ENCODE results near the gene CGB8.
"Not testable (repeated sequence)": the region's sequence is repeated elsewhere in the genome, so short reads cannot be mapped to it uniquely, and the experiment has no call there.

Gene CGB8

DNA sequence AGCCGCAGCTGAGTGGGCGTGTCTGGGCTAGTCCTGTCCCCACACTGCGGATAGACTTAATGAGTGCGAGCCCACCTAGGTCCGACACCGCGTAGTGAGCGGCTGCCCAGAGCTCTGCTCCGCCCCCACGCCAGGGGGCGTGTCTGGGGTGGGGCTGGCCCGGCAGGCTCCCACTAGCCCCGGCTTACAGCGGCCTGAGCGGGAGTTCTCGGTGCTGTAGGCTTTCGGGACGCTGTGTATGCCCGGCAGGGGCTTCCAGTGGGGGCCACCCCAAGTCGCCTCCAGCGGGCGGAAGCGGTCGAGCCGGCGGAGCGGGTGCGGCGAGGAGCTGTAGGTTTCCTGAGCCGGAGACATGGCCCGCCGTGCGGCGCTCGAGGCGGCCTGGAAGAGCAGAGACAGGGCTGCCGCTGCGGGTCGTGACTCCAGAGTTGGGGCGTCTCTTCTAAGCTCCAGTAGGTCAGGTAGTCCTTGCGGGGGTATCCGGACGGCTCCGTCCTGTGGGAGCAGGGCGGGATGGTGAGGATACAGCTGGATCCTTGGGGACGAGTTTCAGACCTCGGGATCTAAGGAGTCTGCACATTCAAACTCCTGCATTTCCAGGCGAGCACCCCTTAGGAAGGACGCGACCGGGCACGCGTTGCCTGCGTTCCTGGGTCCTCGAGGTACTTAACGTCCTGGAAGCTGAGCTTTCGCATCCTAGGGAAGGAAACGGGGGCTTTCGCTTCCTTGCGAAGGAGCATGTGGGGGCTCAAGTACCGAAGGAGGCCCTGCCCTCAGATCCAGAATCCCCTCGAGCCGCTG, 7.4 kb upstream of the CGB8 start:
- DNase-seq (ENCODE audit: low read depth): peak; percentile 37

DNA sequence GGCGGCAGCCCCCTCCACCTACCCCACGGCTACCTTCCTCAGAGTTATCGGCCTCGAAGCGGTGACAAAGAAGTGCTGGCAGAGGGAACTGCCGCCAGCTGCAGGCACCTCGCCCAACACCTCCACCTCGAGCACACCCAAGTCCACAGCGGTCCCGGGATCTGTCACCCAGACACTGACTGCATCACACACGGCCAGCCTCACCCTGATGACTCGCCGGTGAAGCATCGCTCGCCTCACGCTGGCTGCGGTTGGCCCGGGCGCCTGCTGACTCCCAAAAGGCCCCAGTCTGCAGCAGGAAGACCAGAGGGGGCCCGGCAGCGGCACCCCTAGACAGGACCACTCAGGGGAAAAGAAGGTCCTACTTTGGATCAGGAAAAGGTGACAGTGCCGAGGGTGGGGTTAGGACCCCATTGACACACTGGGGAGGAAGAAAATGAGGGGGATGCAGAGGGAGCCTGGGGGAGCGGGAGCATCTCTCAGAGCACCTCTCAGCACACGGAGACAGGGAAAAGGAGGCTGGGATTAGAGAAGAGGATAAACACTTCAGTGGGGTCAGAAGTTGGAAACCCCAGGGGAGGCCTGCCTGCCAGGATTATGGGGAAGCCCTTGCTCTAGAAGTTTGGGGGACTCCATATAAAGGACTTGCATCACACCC, 1.6 kb upstream of the CGB8 start:
- DNase-seq (ENCODE audit: low read depth): peak; percentile 46
- H3K4me3 ChIP-seq (ENCODE audit: low read length): not testable (repeated sequence)

More for the DNA sequence above, 7.4 kb upstream of the CGB8 start:
- H3K4me3 ChIP-seq (ENCODE audit: low read length): peak overlapping the region; percentile 65
- TF ChIP-seq, protein P1, sequence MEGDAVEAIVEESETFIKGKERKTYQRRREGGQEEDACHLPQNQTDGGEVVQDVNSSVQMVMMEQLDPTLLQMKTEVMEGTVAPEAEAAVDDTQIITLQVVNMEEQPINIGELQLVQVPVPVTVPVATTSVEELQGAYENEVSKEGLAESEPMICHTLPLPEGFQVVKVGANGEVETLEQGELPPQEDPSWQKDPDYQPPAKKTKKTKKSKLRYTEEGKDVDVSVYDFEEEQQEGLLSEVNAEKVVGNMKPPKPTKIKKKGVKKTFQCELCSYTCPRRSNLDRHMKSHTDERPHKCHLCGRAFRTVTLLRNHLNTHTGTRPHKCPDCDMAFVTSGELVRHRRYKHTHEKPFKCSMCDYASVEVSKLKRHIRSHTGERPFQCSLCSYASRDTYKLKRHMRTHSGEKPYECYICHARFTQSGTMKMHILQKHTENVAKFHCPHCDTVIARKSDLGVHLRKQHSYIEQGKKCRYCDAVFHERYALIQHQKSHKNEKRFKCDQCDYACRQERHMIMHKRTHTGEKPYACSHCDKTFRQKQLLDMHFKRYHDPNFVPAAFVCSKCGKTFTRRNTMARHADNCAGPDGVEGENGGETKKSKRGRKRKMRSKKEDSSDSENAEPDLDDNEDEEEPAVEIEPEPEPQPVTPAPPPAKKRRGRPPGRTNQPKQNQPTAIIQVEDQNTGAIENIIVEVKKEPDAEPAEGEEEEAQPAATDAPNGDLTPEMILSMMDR (conservative IDR thresholded peaks at IDR 0.05; ENCODE audit: low read length): peak; percentile 31; the same call in 1 of the 2 replicates

DNA sequence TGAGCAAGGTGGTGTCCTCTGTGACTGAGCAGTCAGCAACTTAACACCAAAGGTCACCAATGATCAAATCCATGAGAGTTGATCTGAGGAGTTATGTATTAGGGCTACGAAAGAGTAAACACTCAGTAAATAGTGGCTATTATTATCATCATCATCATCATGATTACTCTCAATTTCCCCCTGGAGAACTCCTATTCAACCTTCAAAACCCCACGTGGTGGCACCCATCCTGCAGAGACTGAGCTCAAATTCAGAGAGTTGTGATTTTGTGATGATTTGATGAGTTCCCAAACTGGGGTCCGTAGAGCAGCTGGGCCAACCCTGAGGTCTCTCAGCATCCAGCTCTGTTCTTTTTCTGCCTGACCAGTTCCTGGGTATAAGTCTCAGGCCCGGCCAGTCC, 923 bp upstream of the CGB8 start:
- H3K4me3 ChIP-seq (ENCODE audit: low read length); DNase-seq (ENCODE audit: low read depth): not testable (repeated sequence)

DNA sequence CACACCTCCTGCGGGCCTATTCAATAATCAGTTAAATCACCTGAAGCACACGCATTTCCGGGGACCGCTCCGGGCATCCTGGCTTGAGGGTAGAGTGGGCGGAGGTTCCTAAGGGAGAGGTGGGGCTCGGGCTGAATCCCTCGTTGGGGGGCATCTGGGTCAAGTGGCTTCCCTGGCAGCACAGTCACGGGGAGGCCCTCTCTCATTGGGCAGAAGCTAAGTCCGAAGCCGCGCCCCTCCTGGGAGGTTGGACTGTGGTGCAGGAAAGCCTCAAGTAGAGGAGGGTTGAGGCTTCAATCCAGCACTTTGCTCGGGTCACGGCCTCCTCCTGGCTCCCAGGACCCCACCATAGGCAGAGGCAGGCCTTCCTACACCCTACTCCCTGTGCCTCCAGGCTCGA, 5.4 kb downstream of the CGB8 start, which contains the start of gene CGB5:
Gene CGB5, plus strand, starts transcription at position 301 of the 400 bp plus-strand sequence. CDS start 362 bp downstream, outside the sequence.
- not testable (repeated sequence) for H3K4me3 ChIP-seq (ENCODE audit: low read length); DNase-seq (ENCODE audit: low read depth)

DNA sequence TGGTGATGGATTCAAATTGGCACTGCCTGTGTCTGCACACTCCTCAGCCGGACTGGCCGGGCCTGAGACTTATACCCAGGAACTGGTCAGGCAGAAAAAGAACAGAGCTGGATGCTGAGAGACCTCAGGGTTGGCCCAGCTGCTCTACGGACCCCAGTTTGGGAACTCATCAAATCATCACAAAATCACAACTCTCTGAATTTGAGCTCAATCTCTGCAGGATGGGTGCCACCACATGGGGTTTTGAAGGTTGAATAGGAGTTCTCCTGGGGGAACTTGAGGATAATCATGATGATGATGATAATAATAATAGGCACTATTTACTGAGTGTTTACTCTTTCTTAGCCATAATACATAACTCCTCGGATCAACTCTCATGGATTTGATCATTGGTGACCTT, 6.2 kb downstream of the CGB8 start:
- not testable (repeated sequence) for H3K4me3 ChIP-seq (ENCODE audit: low read length)

DNA sequence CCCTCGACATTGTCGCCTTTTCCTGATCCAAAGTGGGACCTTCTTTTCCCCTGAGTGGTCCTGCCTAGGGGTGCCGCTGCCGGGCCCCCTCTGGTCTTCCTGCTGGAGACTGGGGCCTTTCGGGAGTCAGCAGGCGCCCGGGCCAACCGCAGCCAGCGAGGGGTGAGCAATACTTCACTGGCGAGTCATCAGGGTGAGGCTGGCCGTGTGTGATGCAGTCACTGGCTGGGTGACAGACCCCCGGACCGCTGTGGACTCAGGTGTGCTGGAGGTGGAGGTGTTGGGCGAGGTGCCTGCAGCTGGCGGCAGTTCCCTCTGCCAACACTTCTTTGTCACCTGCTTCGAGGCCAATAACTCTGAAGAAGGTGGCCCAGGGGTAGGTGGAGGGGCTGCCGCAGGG, 6.7 kb downstream of the CGB8 start:
- TF ChIP-seq, protein P1 (conservative IDR thresholded peaks at IDR 0.05; ENCODE audit: low read length): no peak
- DNase-seq (ENCODE audit: low read depth): no peak
- no peak overlapping the region for H3K4me3 ChIP-seq (ENCODE audit: low read length)

More for the DNA sequence above, 6.2 kb downstream of the CGB8 start:
- not testable (repeated sequence) for DNase-seq (ENCODE audit: low read depth)

DNA sequence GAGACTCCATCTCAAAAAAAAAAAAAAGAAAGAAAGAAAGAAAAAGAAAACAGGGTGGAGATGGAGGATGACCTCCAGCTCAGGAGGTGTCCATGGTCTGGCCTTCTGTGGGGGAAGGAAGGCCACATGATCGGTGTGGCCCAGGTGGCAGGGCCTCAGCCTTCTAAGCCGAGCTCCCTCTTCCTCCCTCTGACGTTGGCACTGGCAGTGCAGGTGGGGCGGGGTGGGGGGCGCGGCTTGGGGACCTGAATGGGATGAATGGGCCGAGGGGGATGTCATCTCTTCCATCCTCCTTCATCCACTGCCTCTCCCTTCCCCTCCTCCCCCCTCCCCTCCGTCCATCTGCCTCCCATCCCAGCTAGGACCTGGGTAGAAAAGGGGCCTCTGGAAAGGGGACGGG, 9.2 kb downstream of the CGB8 start:
- H3K4me3 ChIP-seq (ENCODE audit: low read length); DNase-seq (ENCODE audit: low read depth): not testable (repeated sequence)

DNA sequence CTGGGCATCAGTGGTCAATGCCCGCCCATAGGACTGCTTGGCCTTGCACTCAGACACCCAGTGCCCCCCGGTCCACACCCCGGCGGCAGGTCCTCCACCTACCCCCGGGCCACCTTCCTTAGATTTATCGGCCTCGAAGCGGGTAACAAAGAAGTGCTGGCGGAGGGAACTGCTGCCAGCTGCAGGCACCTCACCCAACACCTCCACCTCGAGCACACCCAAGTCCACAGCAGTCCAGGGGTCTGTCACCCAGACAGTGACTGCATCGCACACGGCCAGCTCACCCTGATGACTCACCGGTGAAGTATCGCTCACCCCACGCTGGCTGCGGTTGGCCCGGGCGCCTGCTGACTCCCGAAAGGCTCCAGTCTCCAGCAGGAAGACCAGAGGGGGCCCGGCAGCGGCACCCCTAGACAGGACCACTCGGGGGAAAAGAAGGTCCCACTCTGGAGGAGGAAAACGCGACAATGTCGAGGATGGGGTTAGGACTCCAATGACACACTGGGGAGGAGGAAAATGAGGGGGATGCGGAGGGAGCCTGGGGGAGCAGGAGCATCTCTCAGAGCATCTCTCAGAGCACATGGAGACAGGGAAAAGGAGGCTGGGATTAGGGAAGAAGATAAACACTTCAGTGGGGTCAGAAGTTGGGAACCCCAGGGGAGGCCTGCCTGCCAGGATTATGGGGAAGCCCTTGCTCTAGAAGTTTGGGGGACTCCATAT, 10.2 kb downstream of the CGB8 start:
- peak; percentile 51 for DNase-seq (ENCODE audit: low read depth)
- H3K4me3 ChIP-seq (ENCODE audit: low read length): not testable (repeated sequence)

DNA sequence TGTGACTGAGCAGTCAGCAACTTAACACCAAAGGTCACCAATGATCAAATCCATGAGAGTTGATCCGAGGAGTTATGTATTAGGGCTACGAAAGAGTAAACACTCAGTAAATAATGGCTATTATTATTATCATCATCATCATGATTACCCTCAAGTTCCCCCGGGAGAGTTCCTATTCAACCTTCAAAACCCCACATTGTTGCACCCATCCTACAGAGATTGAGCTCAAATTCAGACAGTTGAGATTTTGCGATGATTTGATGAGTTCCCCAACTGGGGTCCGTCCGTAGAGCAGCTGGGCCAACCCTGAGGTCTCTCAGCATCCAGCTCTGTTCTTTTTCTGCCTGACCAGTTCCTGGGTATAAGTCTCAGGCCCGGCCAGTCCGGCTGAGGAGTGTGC, 10.8 kb downstream of the CGB8 start:
- H3K4me3 ChIP-seq (ENCODE audit: low read length); DNase-seq (ENCODE audit: low read depth): not testable (repeated sequence)

DNA sequence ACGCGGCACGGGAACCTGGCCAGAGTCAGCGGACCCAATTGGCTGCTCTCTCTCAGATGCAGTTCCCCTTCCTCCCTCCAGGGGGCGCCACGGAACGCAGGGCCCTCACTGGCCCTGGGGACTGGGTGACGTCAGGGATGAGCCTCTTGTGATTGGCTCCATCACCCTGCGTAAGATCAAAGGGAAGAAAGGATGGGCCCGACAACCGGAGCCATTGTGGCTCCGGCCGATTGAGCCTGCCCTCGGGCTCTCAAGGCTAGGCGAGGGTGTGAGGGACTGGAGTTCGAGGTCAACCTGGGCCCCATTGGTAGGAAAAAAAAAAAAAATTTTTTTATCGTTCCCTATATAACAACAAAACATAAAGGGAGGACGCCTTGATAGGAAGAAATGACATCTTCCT, 12.1 kb downstream of the CGB8 start, which contains the start of gene CGB1:
Gene CGB1, minus strand, starts transcription at position 81 of the 400 bp plus-strand sequence. CDS start 184 bp downstream, outside the sequence.
- DNase-seq (ENCODE audit: low read depth); H3K4me3 ChIP-seq (ENCODE audit: low read length): not testable (repeated sequence)
- TF ChIP-seq, protein P1 (conservative IDR thresholded peaks at IDR 0.05; ENCODE audit: low read length): peak; percentile 34

All from AG10803 (cell line).